Astrocyte (in vitro differentiated cells and primary cell): ENCODE results near the gene COPS7B. TPM values are rescaled to one million over a fixed set of nuclear protein-coding genes. Genes with fewer than 3 reads are reported as not detected.

Experiments used
- DNase-seq: peaks from one replicate; pipeline ENCODE4 v3.0.0-alpha.2; 2010; ENCODE audit warnings: low read depth
- FAIRE-seq: peaks from 2 replicates; lab custom pipeline; 2011; peaks lifted over from hg19 to GRCh38; lab: Jason Lieb, UNC
- H2AFZ ChIP-seq: 2 replicates; pipeline ENCODE4 v1.6.0; 2012; ENCODE audit warnings: low read depth, low read length, inconsistent platforms
- H3K27ac ChIP-seq: 2 replicates; pipeline ENCODE4 v1.5.1; 2011; ENCODE audit warnings: low read depth, low read length, inconsistent platforms
- H3K27me3 ChIP-seq: 2 replicates; pipeline ENCODE4 v1.6.0; 2011; ENCODE audit warnings: low read length, inconsistent platforms; ENCODE audit not compliant: insufficient read depth
- H3K36me3 ChIP-seq: 2 replicates; pipeline ENCODE4 v1.5.1; 2011; ENCODE audit warnings: low read length, inconsistent platforms; ENCODE audit not compliant: insufficient read depth
- H3K4me1 ChIP-seq: 2 replicates; pipeline ENCODE4 v1.5.1; 2011; ENCODE audit warnings: low read length, inconsistent platforms; ENCODE audit not compliant: insufficient read depth
- H3K4me2 ChIP-seq: 2 replicates; pipeline ENCODE4 v1.6.0; 2012; ENCODE audit warnings: low read length, inconsistent platforms
- H3K4me3 ChIP-seq: 2 replicates; pipeline ENCODE4 v1.5.1; 2011; ENCODE audit warnings: low read depth, mild to moderate bottlenecking, low read length, inconsistent platforms; ENCODE audit not compliant: insufficient read depth
- H3K79me2 ChIP-seq: 2 replicates; pipeline ENCODE4 v1.6.0; 2012; ENCODE audit warnings: mild to moderate bottlenecking, low read length, inconsistent platforms; ENCODE audit not compliant: insufficient read depth
- H3K9ac ChIP-seq: 2 replicates; pipeline ENCODE4 v1.6.0; 2012; ENCODE audit warnings: mild to moderate bottlenecking, low read length, inconsistent platforms
- H3K9me3 ChIP-seq: 2 replicates; pipeline ENCODE4 v1.5.1; 2012; ENCODE audit warnings: low read depth, mild to moderate bottlenecking, low read length, inconsistent platforms; ENCODE audit not compliant: insufficient read depth
- H4K20me1 ChIP-seq: 2 replicates; pipeline ENCODE4 v1.6.0; 2012; ENCODE audit warnings: low read length, inconsistent platforms; ENCODE audit not compliant: insufficient read depth
- H3K27ac Mint-ChIP-seq: one replicate; pipeline ENCODE4 v1.8.0; 2021; ENCODE audit warnings: mild to moderate bottlenecking, mixed read lengths; ENCODE audit not compliant: unreplicated experiment
- H3K27me3 Mint-ChIP-seq: one replicate; pipeline ENCODE4 v1.8.0; 2021; ENCODE audit warnings: low read depth, mixed read lengths; ENCODE audit not compliant: unreplicated experiment
- H3K36me3 Mint-ChIP-seq: one replicate; pipeline ENCODE4 v1.8.0; 2021; ENCODE audit warnings: low read depth, mixed read lengths; ENCODE audit not compliant: unreplicated experiment
- H3K4me1 Mint-ChIP-seq: one replicate; pipeline ENCODE4 v1.8.0; 2021; ENCODE audit warnings: low read depth, mixed read lengths; ENCODE audit not compliant: unreplicated experiment
- H3K4me3 Mint-ChIP-seq: one replicate; pipeline ENCODE4 v1.8.0; 2021; ENCODE audit warnings: mild to moderate bottlenecking, moderate library complexity, mixed read lengths; ENCODE audit not compliant: unreplicated experiment
- H3K9me3 Mint-ChIP-seq: one replicate; pipeline ENCODE4 v1.8.0; 2021; ENCODE audit warnings: mild to moderate bottlenecking, mixed read lengths; ENCODE audit not compliant: unreplicated experiment
- CTCF ChIP-seq: IDR thresholded peaks from 2 replicates; pipeline ENCODE4 v1.5.1; 2011; ENCODE audit warnings: low read depth, mild to moderate bottlenecking, inconsistent platforms, low read length, moderate library complexity; ENCODE audit not compliant: insufficient read depth
- EZH2 ChIP-seq: IDR thresholded peaks from 2 replicates; pipeline ENCODE4 v1.6.1; 2012; ENCODE audit warnings: mild to moderate bottlenecking, low read length, inconsistent platforms; ENCODE audit not compliant: insufficient read depth
- total RNA-seq: library from RNA; stranded (reverse); gene quantifications from 2 replicates; pipeline ENCODE4 v1.2.1, GENCODE V29; 2021

COPS7B gene
- total RNA-seq, 1 donor from 2014 or later, result 45.0 TPM

- Histone ChIP-seq H3K4me3 (peak within 1 kb of the TSS; percentile 91), H3K4me1 (peaks cover 14% of the 10 kb centered on the region), H2AFZ (peak within 1 kb of the TSS; percentile 95), H3K36me3 (no peaks in the 10 kb centered on the region), H3K9ac (peak within 1 kb of the TSS; percentile 81), H3K4me2 (peak within 1 kb of the TSS; percentile 88), H3K27ac (peak within 1 kb of the TSS; percentile 74), H3K9me3 (no peaks in the 10 kb centered on the region), H3K79me2 (peaks cover 9% of the 10 kb centered on the region), H3K27me3 (no peaks in the 10 kb centered on the region), H4K20me1 (peaks cover 12% of the 10 kb centered on the region)
- FAIRE-seq (peak; percentile 85), DNase-seq (peak; percentile 99)
- H3K36me3 Mint-ChIP-seq, result no peaks in the 10 kb centered on the region
- H3K4me1 Mint-ChIP-seq, result peaks cover 17% of the 10 kb centered on the region
- H3K27me3 Mint-ChIP-seq, result no peaks in the 10 kb centered on the region
- TF ChIP-seq EZH2 (no peak), CTCF (no peak)
- H3K9me3 Mint-ChIP-seq, result no peaks in the 10 kb centered on the region
- H3K27ac Mint-ChIP-seq, result peak within 1 kb of the TSS; percentile 85
- H3K4me3 Mint-ChIP-seq, result peak within 1 kb of the TSS; percentile 97
Observed at GRCh38 chr2:231780909-231781797, 5.1 kb upstream of the COPS7B start, which contains the start of gene PDE6D. PDE6D (minus strand) TSS chr2:231781282; CDS start chr2:231781114, 168 bp downstream.

- FAIRE-seq, result peak; percentile 17
- Histone ChIP-seq H3K27ac (peak overlapping the region; percentile 74), H3K27me3 (no peaks in the 10 kb centered on the region), H3K9me3 (no peaks in the 10 kb centered on the region), H3K4me2 (peak overlapping the region; percentile 88), H2AFZ (peak overlapping the region; percentile 95), H3K36me3 (no peaks in the 10 kb centered on the region), H4K20me1 (peaks cover 15% of the 10 kb centered on the region), H3K9ac (peak overlapping the region; percentile 81), H3K79me2 (peaks cover 16% of the 10 kb centered on the region), H3K4me3 (peak overlapping the region; percentile 91), H3K4me1 (peaks cover 15% of the 10 kb centered on the region)
- peak; percentile 53 for DNase-seq
- no peaks in the 10 kb centered on the region for H3K27me3 Mint-ChIP-seq
- peak overlapping the region; percentile 97 for H3K4me3 Mint-ChIP-seq
- H3K27ac Mint-ChIP-seq, result peak overlapping the region; percentile 85
- H3K9me3 Mint-ChIP-seq, result no peaks in the 10 kb centered on the region
- H3K4me1 Mint-ChIP-seq, result peaks cover 18% of the 10 kb centered on the region
- TF ChIP-seq EZH2 (no peak), CTCF (no peak)
- no peaks in the 10 kb centered on the region for H3K36me3 Mint-ChIP-seq
Observed at GRCh38 chr2:231781798-231782726, 4.2 kb upstream of the COPS7B start.
